Upper lobe of left lung (tissue), 4 donors: ENCODE measurements around the gene RSRP1.
"Not testable (repeated sequence)": the region's sequence is repeated elsewhere in the genome, so short reads cannot be mapped to it uniquely, and the experiment has no call there.

Experiments
- CTCF ChIP-seq, 6 experiments: fragments of 450-650 bp in 4 of 6; fragments of 200-600 bp in 2 of 6; sonication (generic) in 2 of 6; IDR thresholded peaks; one replicate each; pipeline ENCODE4 v1.5.1; 2016 to 2019; ENCODE audit warnings: antibody characterized with exemption in 6 of 6
- EP300 ChIP-seq, 4 donors: sonication (generic); formaldehyde crosslinking; IDR thresholded peaks; one replicate each; pipeline ENCODE4 v1.5.1; 2017; ENCODE audit warnings: antibody characterized with exemption in 4 of 4, control low read depth in 2 of 4
- POLR2A ChIP-seq, 4 donors: fragments of 450-650 bp; IDR thresholded peaks; one replicate each; pipeline ENCODE4 v1.5.1; 2016 to 2017; ENCODE audit warnings: antibody characterized with exemption in 4 of 4, mild to moderate bottlenecking in 2 of 4
- POLR2AphosphoS5 ChIP-seq, 2 donors: sonication (generic); formaldehyde crosslinking; IDR thresholded peaks; one replicate each; pipeline ENCODE4 v1.5.1; 2017; ENCODE audit warnings: antibody characterized with exemption in 2 of 2

DNA sequence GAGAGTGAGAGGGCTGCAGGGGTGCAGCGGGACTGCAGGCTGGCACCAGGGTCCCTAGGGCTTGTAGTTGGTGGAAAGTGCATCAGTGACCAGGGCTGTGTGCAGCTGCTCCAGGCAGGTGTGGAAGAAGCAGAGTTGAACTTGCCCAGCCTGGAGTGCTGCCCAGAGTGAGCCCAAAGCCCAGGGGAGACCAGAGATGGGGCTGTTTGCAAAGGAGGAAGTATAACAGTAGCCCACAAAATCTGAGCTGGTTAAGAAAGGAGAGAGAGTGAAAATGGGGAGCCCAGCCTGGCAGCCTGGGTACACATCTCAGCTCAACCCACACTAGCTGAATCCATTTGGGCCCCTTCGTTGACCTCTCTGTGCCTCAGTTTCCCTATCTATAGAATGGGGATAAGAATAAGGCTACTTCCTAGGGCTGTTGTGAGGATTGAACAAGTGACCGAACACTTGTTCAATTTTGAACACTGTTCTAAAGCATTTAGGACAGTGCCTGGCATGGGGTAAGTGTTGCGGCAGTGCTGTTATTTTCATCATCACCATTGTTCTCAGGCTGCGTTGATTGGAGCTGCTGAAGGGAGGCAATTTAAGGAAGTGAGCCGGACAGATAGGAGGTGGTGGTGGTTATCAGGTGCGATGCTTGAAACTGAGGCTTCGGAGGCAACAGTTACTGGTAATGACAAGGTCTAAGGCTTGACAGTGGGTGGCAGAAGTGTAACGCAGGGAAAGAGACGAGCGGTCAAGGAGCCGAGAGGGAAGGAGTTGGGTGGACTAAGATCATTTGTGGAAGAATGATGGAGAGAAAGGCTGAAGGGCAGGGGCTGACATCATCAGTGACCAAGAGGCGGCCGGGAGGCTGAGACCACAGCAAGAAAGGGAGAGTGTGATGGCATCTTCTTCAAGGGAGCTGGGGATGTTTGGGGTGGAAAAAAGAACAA is 47.9 kb upstream of the RSRP1 start:
- TF ChIP-seq CTCF, POLR2AphosphoS5, POLR2A, EP300 (IDR thresholded peaks at IDR 0.05): not testable (repeated sequence)
